HepG2 (cell line): ENCODE measurements around the gene SH3D21. TPM values are rescaled to one million over a fixed set of nuclear protein-coding genes. Genes with fewer than 3 reads are reported as not detected.
A peak's percentile ranks its signal among the peaks of the same experiment; 100 is the strongest.

Experiments used
- EEA1 ChIP-seq: sonication (generic); formaldehyde crosslinking; IDR thresholded peaks from 2 replicates; pipeline ENCODE4 v1.5.1; 2020; ENCODE audit warnings: mild to moderate bottlenecking, missing genetic modification reagents, borderline replicate concordance
- KAT7 ChIP-seq: IDR thresholded peaks from 2 replicates; pipeline ENCODE4 v1.6.1; 2018; ENCODE audit warnings: borderline replicate concordance, missing compliant biosample characterization
- POLR2AphosphoS5 ChIP-seq: IDR thresholded peaks from 2 replicates; pipeline ENCODE4 v1.6.1; 2012; ENCODE audit warnings: low read depth, low read length
- RARG ChIP-seq: sonication (generic); formaldehyde crosslinking; IDR thresholded peaks from 2 replicates; pipeline ENCODE4 v1.4.0; 2020; ENCODE audit warnings: low read depth, mild to moderate bottlenecking, missing genetic modification reagents
- SKI ChIP-seq: fragments of 450-650 bp; IDR thresholded peaks from one replicate; pipeline ENCODE4 v1.6.1; 2018; ENCODE audit warnings: mild to moderate bottlenecking; ENCODE audit not compliant: partially characterized antibody
- SYNCRIP ChIP-seq: fragments of 200-400 bp; formaldehyde crosslinking; IDR thresholded peaks from 2 replicates; pipeline ENCODE4 v1.6.1; 2018; ENCODE audit warnings: mild to moderate bottlenecking, low read depth, low read length; ENCODE audit not compliant: insufficient read depth
- TCF7 ChIP-seq: sonication (generic); IDR thresholded peaks from 2 replicates; pipeline ENCODE4 v1.6.1; 2016; ENCODE audit warnings: antibody characterized with exemption, low read depth
- ZBTB3 ChIP-seq: sonication (generic); formaldehyde crosslinking; IDR thresholded peaks from 2 replicates; pipeline ENCODE4 v1.4.0; 2020; ENCODE audit warnings: low read depth, mild to moderate bottlenecking, moderate library complexity, missing genetic modification reagents, borderline replicate concordance
- ZBTB7B ChIP-seq: sonication (generic); formaldehyde crosslinking; IDR thresholded peaks from 2 replicates; pipeline ENCODE4 v1.4.0; 2020; ENCODE audit warnings: missing genetic modification reagents
- ZFP82 ChIP-seq: sonication (generic); formaldehyde crosslinking; IDR thresholded peaks from 2 replicates; pipeline ENCODE4 v1.5.1; 2020; ENCODE audit warnings: mild to moderate bottlenecking, missing genetic modification reagents, borderline replicate concordance
- ZFP91 ChIP-seq: sonication (generic); formaldehyde crosslinking; IDR thresholded peaks from 2 replicates; pipeline ENCODE4 v1.9.0; 2022; ENCODE audit warnings: missing genetic modification reagents, mild to moderate bottlenecking, borderline replicate concordance
- ZFX ChIP-seq: sonication (generic); formaldehyde crosslinking; IDR thresholded peaks from 2 replicates; pipeline ENCODE4 v1.4.0; 2020; ENCODE audit warnings: mild to moderate bottlenecking, low read depth, missing genetic modification reagents, moderate library complexity
- ZNF143 ChIP-seq: sonication (generic); formaldehyde crosslinking; IDR thresholded peaks from 2 replicates; pipeline ENCODE4 v1.4.0; 2020; ENCODE audit warnings: missing genetic modification reagents
- ZNF225 ChIP-seq: sonication (generic); formaldehyde crosslinking; IDR thresholded peaks from 2 replicates; pipeline ENCODE4 v1.4.0; 2020; ENCODE audit warnings: mild to moderate bottlenecking, missing genetic modification reagents
- ZNF484 ChIP-seq: sonication (generic); formaldehyde crosslinking; IDR thresholded peaks from 2 replicates; pipeline ENCODE4 v1.5.1; 2020; ENCODE audit warnings: mild to moderate bottlenecking, low read depth, missing genetic modification reagents, borderline replicate concordance
- ZNF572 ChIP-seq: sonication (generic); formaldehyde crosslinking; IDR thresholded peaks from 2 replicates; pipeline ENCODE4 v1.5.1; 2020; ENCODE audit warnings: mild to moderate bottlenecking, missing genetic modification reagents
- ZNF644 ChIP-seq: IDR thresholded peaks from 2 replicates; pipeline ENCODE4 v1.6.1; 2016; ENCODE audit warnings: low read depth
- ZNF891 ChIP-seq: sonication (generic); formaldehyde crosslinking; IDR thresholded peaks from 2 replicates; pipeline ENCODE4 v1.5.0; 2020; ENCODE audit warnings: mild to moderate bottlenecking, missing genetic modification reagents
- ZSCAN12 ChIP-seq: sonication (generic); formaldehyde crosslinking; IDR thresholded peaks from 2 replicates; pipeline ENCODE4 v1.9.0; 2021; ENCODE audit warnings: mild to moderate bottlenecking, missing genetic modification reagents
- polyA plus RNA-seq, 8 experiments: library from polyadenylated mRNA; depleted of rRNA in 3 of 8; stranded (reverse) in 7 of 8; unstranded in 1 of 8; fragments of >200 nt; fragmentation: Illumina TruSeq in 4 of 8; extraction: Trizol in 4 of 8; gene quantifications; 2 replicates each; pipeline versions ENCODE4 v1.2.1 to v1.2.3, GENCODE V29; 2011 to 2016; ENCODE audit warnings: low read depth in 4 of 8, missing spikeins in 1 of 8, mixed read lengths in 1 of 8; ENCODE audit not compliant: insufficient read depth in 1 of 8
- total RNA-seq, 5 experiments: library from RNA; depleted of rRNA; stranded (reverse); fragments of >200 nt; fragmentation: Illumina TruSeq; extraction: Trizol; gene quantifications; 2 replicates each; pipeline ENCODE4 v1.2.3, GENCODE V29; 2016; ENCODE audit warnings: low read depth in 1 of 5
- TF ChIP-seq, protein P1 (sequence below): sonication (generic); formaldehyde crosslinking; IDR thresholded peaks from 2 replicates; pipeline ENCODE4 v1.4.0; 2020; ENCODE audit warnings: low read depth, mild to moderate bottlenecking, missing genetic modification reagents
- TF ChIP-seq, protein P2 (sequence below): sonication (generic); formaldehyde crosslinking; IDR thresholded peaks from 2 replicates; pipeline ENCODE4; 2020; ENCODE audit warnings: missing genetic modification reagents, mild to moderate bottlenecking, borderline replicate concordance
- TF ChIP-seq, protein P3 (sequence below): sonication (generic); formaldehyde crosslinking; IDR thresholded peaks from 2 replicates; pipeline ENCODE4 v1.5.0; 2020; ENCODE audit warnings: mild to moderate bottlenecking, missing genetic modification reagents, borderline replicate concordance

The SH3D21 gene
- total and polyA plus RNA-seq, 2 of the 13 experiments (the other 11 are each of a cell fraction or from before 2014, with no cell fraction given), result 5.1 to 8.6 TPM

DNA sequence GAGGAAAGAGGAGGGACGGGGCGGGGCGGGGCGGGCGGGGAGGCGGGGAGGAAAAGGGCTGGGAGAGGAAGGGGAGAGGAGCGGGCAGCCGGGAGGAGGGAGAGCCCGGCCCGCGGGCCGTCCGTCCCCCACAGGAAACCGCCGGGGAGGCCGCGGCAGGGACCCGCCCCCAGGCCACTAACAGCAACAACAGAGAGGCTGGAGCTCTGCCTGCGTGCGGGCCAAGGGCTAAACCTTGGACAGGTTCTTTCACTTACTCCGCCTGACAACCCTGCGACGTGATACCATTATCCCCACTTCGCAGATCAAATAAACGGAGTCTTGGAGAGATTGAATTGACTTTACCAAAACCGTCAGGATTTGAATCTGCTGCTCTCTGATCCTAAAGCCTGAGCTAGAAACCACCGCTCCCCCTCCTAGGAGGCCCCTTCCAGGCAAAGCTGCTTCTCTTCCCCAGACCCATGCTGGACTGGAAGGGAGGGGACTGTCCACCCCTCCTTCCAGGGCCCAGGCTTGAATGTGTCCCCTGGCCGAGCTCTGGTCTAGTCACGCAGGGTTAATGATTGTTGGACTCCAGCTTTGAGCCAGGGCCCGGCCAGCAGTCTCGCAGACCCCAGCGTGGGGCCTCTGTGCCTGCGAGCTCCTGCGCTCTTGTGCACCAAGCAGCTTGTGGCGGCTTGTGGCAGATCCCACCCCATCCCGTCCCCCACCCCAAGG is 17.6 kb downstream of the SH3D21 start, which contains the start of gene EVA1B (continued):
- TF ChIP-seq EEA1 (CRISPR knock-in tag), result no peak
- TF ChIP-seq ZNF644 (CRISPR knock-in tag), result no peak
- TF ChIP-seq, protein P1, sequence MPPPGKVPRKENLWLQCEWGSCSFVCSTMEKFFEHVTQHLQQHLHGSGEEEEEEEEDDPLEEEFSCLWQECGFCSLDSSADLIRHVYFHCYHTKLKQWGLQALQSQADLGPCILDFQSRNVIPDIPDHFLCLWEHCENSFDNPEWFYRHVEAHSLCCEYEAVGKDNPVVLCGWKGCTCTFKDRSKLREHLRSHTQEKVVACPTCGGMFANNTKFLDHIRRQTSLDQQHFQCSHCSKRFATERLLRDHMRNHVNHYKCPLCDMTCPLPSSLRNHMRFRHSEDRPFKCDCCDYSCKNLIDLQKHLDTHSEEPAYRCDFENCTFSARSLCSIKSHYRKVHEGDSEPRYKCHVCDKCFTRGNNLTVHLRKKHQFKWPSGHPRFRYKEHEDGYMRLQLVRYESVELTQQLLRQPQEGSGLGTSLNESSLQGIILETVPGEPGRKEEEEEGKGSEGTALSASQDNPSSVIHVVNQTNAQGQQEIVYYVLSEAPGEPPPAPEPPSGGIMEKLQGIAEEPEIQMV (CRISPR knock-in tag), result no peak
- peak; percentile 89 for TF ChIP-seq ZBTB7B
- TF ChIP-seq, protein P2, sequence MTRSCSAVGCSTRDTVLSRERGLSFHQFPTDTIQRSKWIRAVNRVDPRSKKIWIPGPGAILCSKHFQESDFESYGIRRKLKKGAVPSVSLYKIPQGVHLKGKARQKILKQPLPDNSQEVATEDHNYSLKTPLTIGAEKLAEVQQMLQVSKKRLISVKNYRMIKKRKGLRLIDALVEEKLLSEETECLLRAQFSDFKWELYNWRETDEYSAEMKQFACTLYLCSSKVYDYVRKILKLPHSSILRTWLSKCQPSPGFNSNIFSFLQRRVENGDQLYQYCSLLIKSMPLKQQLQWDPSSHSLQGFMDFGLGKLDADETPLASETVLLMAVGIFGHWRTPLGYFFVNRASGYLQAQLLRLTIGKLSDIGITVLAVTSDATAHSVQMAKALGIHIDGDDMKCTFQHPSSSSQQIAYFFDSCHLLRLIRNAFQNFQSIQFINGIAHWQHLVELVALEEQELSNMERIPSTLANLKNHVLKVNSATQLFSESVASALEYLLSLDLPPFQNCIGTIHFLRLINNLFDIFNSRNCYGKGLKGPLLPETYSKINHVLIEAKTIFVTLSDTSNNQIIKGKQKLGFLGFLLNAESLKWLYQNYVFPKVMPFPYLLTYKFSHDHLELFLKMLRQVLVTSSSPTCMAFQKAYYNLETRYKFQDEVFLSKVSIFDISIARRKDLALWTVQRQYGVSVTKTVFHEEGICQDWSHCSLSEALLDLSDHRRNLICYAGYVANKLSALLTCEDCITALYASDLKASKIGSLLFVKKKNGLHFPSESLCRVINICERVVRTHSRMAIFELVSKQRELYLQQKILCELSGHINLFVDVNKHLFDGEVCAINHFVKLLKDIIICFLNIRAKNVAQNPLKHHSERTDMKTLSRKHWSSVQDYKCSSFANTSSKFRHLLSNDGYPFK (CRISPR knock-in tag), result peak; percentile 74; the same call in 1 of the 2 replicates
- TF ChIP-seq ZNF143 (CRISPR knock-in tag), result 0 out of 2 replicates have a peak, but pooled peaks have one; percentile 12
- no peak; the same call in 1 of the 2 replicates for TF ChIP-seq ZNF891 (CRISPR knock-in tag)
- no peak for TF ChIP-seq RARG (CRISPR knock-in tag)
- no peak for TF ChIP-seq ZFP82 (CRISPR knock-in tag)
- TF ChIP-seq SKI, result no peak
- TF ChIP-seq KAT7 (CRISPR knock-in tag), result no peak
- no peak for TF ChIP-seq ZBTB3 (CRISPR knock-in tag)
- TF ChIP-seq ZNF484 (CRISPR knock-in tag), result no peak
- no peak for TF ChIP-seq ZNF572 (CRISPR knock-in tag)
- TF ChIP-seq POLR2AphosphoS5, result peak; percentile 76
- peak; percentile 86 for TF ChIP-seq ZFX (CRISPR knock-in tag)
- no peak for TF ChIP-seq TCF7
- TF ChIP-seq SYNCRIP, result no peak
- TF ChIP-seq ZSCAN12 (CRISPR knock-in tag), result no peak
- TF ChIP-seq ZFP91 (CRISPR knock-in tag), result no peak; the same call in 1 of the 2 replicates
- TF ChIP-seq, protein P3, sequence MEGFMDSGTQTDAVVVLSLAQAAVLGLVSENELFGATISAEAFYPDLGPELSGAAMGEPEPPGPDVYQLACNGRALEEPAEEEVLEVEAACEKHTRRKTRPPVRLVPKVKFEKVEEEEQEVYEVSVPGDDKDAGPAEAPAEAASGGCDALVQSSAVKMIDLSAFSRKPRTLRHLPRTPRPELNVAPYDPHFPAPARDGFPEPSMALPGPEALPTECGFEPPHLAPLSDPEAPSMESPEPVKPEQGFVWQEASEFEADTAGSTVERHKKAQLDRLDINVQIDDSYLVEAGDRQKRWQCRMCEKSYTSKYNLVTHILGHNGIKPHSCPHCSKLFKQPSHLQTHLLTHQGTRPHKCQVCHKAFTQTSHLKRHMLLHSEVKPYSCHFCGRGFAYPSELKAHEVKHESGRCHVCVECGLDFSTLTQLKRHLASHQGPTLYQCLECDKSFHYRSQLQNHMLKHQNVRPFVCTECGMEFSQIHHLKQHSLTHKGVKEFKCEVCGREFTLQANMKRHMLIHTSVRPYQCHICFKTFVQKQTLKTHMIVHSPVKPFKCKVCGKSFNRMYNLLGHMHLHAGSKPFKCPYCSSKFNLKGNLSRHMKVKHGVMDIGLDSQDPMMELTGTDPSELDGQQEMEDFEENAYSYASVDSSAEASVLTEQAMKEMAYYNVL (CRISPR knock-in tag), result peak; percentile 35; the same call in 1 of the 2 replicates
- no peak for TF ChIP-seq ZNF225 (CRISPR knock-in tag)
